Transverse colon (tissue), 4 donors: ENCODE data around the gene GPR32. TPM values are rescaled to one million over a fixed set of nuclear protein-coding genes. Genes with fewer than 3 reads are reported as not detected.

Source experiments
- DNase-seq: peaks from one replicate; pipeline ENCODE4 v3.0.0-alpha.2; 2019
- H3K27ac ChIP-seq, 4 donors: fragments of 200-600 bp; sonication (generic); 2 replicates each; pipeline ENCODE4 v1.5.1; 2016 to 2018; ENCODE audit warnings: inconsistent platforms in 4 of 4
- H3K27me3 ChIP-seq: fragments of 200-600 bp; sonication (generic); 2 replicates; pipeline ENCODE4 v1.5.1; 2017; ENCODE audit warnings: inconsistent platforms
- H3K36me3 ChIP-seq, 4 donors: fragments of 200-600 bp; sonication (generic); 2 replicates each; pipeline ENCODE4 v1.5.1; 2017 to 2019; ENCODE audit warnings: inconsistent platforms in 4 of 4
- H3K4me1 ChIP-seq, 4 donors: fragments of 200-600 bp; sonication (generic); 2 replicates each; pipeline ENCODE4 v1.5.1; 2017 to 2020; ENCODE audit warnings: inconsistent platforms in 4 of 4
- H3K4me3 ChIP-seq, 4 donors: fragments of 200-600 bp; sonication (generic); 1 replicate in 1 of 4; 2 replicates in 3 of 4; pipeline versions ENCODE4 v1.5.1 to v1.6.1; 2017 to 2019; ENCODE audit warnings: inconsistent platforms in 4 of 4
- H3K9me3 ChIP-seq, 2 donors: fragments of 200-600 bp; sonication (generic); 2 replicates each; pipeline ENCODE4 v1.5.1; 2017 to 2019; ENCODE audit warnings: inconsistent platforms in 2 of 2
- EP300 ChIP-seq: sonication (generic); formaldehyde crosslinking; IDR thresholded peaks from one replicate; pipeline ENCODE4 v1.6.1; 2017; ENCODE audit warnings: antibody characterized with exemption, low read depth
- POLR2A ChIP-seq: fragments of 450-650 bp; IDR thresholded peaks from one replicate; pipeline ENCODE4 v1.6.1; 2016; ENCODE audit warnings: antibody characterized with exemption, mild to moderate bottlenecking, moderate library complexity
- POLR2AphosphoS5 ChIP-seq, 3 donors: sonication (generic); formaldehyde crosslinking; IDR thresholded peaks; one replicate each; pipeline ENCODE4 v1.6.1; 2016; ENCODE audit warnings: antibody characterized with exemption in 3 of 3
- WGBS, 2 donors: methylation state at CpG; one replicate each; pipeline ENCODE4 v1.1.5; 2018; ENCODE audit warnings: low coverage in 1 of 2; 5-methylcytosine and 5-hydroxymethylcytosine counted together
- in situ Hi-C, 4 donors: fragments of 200-750 bp; cut with MboI; loops; one replicate each; pipeline versions ENCODE4 v1.15.0 to v1.15.1; 2017; ENCODE audit warnings: low sequenced_read_pairs in 3 of 4, low pct_ligation_motif_present in 1 of 4, low pct_unique_long_range_greater_than_20kb in 1 of 4
- intact Hi-C: fragments of 100-400 bp; cut with DNase I; formaldehyde crosslinking; loops from one replicate; pipeline ENCODE4 v1.15.1; 2023; ENCODE audit warnings: low total_unique reads
- total RNA-seq, 4 donors: library from RNA; depleted of rRNA; stranded (reverse); fragments of >200 nt; gene quantifications; one replicate each; pipeline ENCODE4 v1.1.0, GENCODE V29; 2016
- TF ChIP-seq, protein P1 (sequence below), 5 experiments: fragments of 200-600 bp in 3 of 5; fragments of 450-650 bp in 2 of 5; sonication (generic) in 3 of 5; IDR thresholded peaks; 1 replicate in 2 of 5; 2 replicates in 3 of 5; pipeline ENCODE4 v1.5.1; 2016 to 2017; ENCODE audit warnings: antibody characterized with exemption in 5 of 5, inconsistent platforms in 3 of 5, mild to moderate bottlenecking in 2 of 5, moderate library complexity in 1 of 5

The GPR32 gene
- total RNA-seq, 4 donors from 2014 or later: not detected

DNA sequence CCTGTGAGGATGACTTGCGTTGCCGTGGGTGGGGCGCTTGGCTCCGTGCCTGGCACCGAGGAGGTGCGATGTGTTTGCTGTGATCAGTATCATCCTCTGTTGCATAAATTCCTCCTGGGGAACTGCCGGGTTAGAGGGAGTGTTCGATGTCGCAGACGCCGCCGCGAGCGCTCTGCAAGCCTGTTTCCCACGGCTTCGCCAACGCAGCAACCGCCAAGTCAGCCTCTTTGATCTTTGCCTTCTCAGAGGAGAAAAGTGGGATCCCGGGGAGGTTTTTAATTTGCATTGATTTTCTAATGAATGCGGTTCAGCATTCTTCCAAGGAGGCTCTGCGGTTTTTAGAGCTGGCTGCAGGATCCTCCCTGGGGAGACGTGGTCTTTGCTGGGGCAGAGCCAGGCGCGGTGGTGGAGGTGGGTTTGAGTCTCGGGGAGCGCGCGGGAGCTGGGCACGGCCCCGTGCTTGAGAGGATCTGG lies 7.6 kb downstream of the GPR32 start:
- in situ Hi-C loops: loop anchor here in 2 of 4 donors (25.0 kb wide), 1 partner anchor 241 kb away; no protein-coding TSS in a partner anchor
- 6% methylated on average over 30 of the region's 30 CpGs; no CpG with 5 or more reads in 1 of the 2 donors for WGBS, 2 donors
- no peaks in the 10 kb centered on the region for H3K9me3 ChIP-seq
- H3K27ac ChIP-seq: no peak overlapping the region
- no peaks in the 10 kb centered on the region for H3K36me3 ChIP-seq
- no peak overlapping the region for H3K4me3 ChIP-seq
- peaks cover 87% of the 10 kb centered on the region for H3K27me3 ChIP-seq
- no peaks in the 10 kb centered on the region for H3K4me1 ChIP-seq
- intact Hi-C loops: no loop called here
- no peak for DNase-seq
- TF ChIP-seq POLR2A: no peak
- no peak for TF ChIP-seq EP300
- TF ChIP-seq POLR2AphosphoS5 (IDR thresholded peaks at IDR 0.05): no peak
- TF ChIP-seq, protein P1, sequence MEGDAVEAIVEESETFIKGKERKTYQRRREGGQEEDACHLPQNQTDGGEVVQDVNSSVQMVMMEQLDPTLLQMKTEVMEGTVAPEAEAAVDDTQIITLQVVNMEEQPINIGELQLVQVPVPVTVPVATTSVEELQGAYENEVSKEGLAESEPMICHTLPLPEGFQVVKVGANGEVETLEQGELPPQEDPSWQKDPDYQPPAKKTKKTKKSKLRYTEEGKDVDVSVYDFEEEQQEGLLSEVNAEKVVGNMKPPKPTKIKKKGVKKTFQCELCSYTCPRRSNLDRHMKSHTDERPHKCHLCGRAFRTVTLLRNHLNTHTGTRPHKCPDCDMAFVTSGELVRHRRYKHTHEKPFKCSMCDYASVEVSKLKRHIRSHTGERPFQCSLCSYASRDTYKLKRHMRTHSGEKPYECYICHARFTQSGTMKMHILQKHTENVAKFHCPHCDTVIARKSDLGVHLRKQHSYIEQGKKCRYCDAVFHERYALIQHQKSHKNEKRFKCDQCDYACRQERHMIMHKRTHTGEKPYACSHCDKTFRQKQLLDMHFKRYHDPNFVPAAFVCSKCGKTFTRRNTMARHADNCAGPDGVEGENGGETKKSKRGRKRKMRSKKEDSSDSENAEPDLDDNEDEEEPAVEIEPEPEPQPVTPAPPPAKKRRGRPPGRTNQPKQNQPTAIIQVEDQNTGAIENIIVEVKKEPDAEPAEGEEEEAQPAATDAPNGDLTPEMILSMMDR (IDR thresholded peaks at IDR 0.05): no peak

DNA sequence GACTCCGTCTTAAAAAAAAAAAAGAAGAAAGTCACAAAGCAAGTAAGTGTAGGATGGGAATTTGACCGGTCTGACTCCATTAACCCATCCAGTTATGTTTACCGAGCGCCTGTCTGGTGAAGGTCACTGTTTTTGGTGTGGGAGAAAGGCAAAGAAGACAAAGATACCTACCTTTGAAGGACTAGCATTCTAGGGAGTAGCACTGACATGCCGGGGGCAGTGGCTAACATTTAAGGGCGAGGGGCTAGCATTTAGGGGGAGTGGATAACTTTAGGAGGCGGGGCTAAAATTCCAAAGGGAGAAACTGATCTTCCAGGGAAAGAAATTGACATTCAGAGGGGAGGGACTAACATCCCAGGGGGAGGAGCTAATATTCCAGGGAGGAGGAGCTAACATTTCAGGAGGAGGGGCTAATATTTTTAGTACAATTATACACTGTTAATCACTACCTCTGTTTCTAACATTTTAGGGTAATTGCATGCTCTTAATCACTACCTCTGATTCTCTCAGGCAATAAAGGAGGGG lies 8.7 kb downstream of the GPR32 start:
- TF ChIP-seq, protein P1 (IDR thresholded peaks at IDR 0.05): no peak
- TF ChIP-seq POLR2AphosphoS5 (IDR thresholded peaks at IDR 0.05) (no peak), POLR2A (no peak), EP300 (no peak)
- Histone ChIP-seq H3K27ac (no peak overlapping the region), H3K4me1 (peaks cover 0 to 6% (median 2%) of the 10 kb centered on the region in 4 donors), H3K9me3 (no peaks in the 10 kb centered on the region), H3K27me3 (peaks cover 86% of the 10 kb centered on the region), H3K4me3 (no peak overlapping the region), H3K36me3 (no peaks in the 10 kb centered on the region)
- intact Hi-C loops: no loop called here
- in situ Hi-C loops: loop anchor here in 2 of 4 donors (25.0 kb wide), 1 partner anchor 242 kb away; no protein-coding TSS in a partner anchor
- 48 to 59% methylated on average over 6 to 7 of the region's 7 CpGs for WGBS, 2 donors
- no peak for DNase-seq

GRCh38 chr19:50779504-50780457 lies 9.5 kb downstream of the GPR32 start:
- intact Hi-C loops (loop anchor here (5.0 kb wide), 1 partner anchor 412 kb away; the partner anchor contains the start of gene NAPSA), in situ Hi-C loops (loop anchor here (10.0 to 25.0 kb wide), 3 partner anchors 235 to 425 kb away; no protein-coding TSS in a partner anchor)
- DNase-seq: no peak
- TF ChIP-seq, protein P1 (IDR thresholded peaks at IDR 0.05): no peak
- no peak for TF ChIP-seq POLR2A
- TF ChIP-seq POLR2AphosphoS5 (IDR thresholded peaks at IDR 0.05): no peak
- TF ChIP-seq EP300: no peak
- Histone ChIP-seq H3K9me3 (no peaks in the 10 kb centered on the region), H3K4me3 (no peak overlapping the region), H3K27me3 (peaks cover 85% of the 10 kb centered on the region), H3K36me3 (no peaks in the 10 kb centered on the region), H3K4me1 (peaks cover 0 to 6% (median 2%) of the 10 kb centered on the region in 4 donors), H3K27ac (no peak overlapping the region)
- WGBS, 2 donors: 43 to 57% methylated on average over 3 to 22 of the region's 25 CpGs
